Measurements from ENCODE around the gene PTPRK.

- TF ChIP-seq POLR2A (IDR thresholded peaks at IDR 0.05; ENCODE audit: low read depth, low read length) (no peak), POLR2AphosphoS5 (IDR thresholded peaks at IDR 0.05; ENCODE audit: low read depth, low read length) (no peak), POU2F2 (IDR thresholded peaks at IDR 0.05; ENCODE audit: low read depth, low read length) (no peak), TAF1 (IDR thresholded peaks at IDR 0.05; ENCODE audit: low read depth, low read length) (no peak)
Measured at GRCh38 chr6:128343706-128344105, 176.7 kb downstream of the PTPRK start.

Measured in GM12891 (cell line).